ENCODE data around the gene ATL3.
A peak's percentile ranks its signal among the peaks of the same experiment; 100 is the strongest.

ATL3 gene, protein sequence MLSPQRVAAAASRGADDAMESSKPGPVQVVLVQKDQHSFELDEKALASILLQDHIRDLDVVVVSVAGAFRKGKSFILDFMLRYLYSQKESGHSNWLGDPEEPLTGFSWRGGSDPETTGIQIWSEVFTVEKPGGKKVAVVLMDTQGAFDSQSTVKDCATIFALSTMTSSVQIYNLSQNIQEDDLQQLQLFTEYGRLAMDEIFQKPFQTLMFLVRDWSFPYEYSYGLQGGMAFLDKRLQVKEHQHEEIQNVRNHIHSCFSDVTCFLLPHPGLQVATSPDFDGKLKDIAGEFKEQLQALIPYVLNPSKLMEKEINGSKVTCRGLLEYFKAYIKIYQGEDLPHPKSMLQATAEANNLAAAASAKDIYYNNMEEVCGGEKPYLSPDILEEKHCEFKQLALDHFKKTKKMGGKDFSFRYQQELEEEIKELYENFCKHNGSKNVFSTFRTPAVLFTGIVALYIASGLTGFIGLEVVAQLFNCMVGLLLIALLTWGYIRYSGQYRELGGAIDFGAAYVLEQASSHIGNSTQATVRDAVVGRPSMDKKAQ

DNA sequence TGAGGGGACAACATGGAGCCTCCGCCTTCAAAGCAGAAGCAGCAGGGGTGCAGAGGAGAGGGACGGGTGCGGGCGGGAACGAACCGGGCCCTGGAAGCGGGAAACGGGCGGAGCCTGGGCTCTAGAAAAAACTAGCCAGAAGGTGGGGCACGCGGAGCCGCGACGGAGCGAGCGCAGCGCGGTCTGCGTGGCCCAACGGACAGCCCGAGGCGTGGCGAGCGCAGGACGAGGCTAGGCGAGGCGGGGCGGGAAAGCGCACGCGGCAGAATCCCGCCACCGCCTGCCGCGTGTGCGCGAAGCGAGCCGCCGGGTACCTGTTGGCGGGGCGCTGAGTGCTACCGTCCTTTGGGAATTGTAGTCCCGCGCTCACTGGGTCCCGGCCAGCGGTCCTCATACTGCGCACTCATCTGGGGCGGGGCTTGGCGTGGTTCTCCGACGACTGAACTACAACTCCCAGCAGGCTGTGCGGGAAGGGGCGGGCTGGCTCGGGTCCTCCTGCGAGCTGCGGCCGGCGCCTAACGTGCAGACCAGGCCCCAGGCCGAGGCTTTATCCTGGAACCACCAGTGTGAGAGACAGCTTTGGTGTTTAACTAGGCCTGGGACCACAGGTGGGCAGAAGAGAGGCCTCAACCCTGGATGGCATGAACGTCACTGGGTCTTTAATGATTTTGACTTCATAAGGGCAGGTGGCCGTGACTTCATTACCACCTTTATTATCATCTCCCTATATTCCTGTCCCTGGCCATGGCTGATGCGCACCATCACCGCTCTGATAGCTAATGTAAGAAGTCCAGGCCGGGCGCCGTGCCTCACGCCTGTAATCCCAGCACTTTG lies at the start of gene ATL3:
ATL3 (minus strand) TSS at position 55 of the 834 bp plus-strand sequence; CDS start at position 14, 41 bp downstream.
- H3K36me3 ChIP-seq: no peaks in the 10 kb centered on the region
- H3K9me3 ChIP-seq: no peaks in the 10 kb centered on the region
- H3K27me3 ChIP-seq: no peaks in the 10 kb centered on the region
- peak; percentile 38 for TF ChIP-seq CTCF (IDR thresholded peaks at IDR 0.05)
- peak within 1 kb of the TSS; percentile 88 for H3K27ac ChIP-seq
- peaks cover 31 to 38% of the 10 kb centered on the region in 2 experiments for H3K4me1 ChIP-seq (ENCODE audit: control insufficient read depth in 1 of 2, insufficient read depth in 1 of 2, low read depth in 1 of 2, low read length in 1 of 2)
- peak within 1 kb of the TSS; percentile 81 to 98 for H3K4me3 ChIP-seq (ENCODE audit: low read depth in 1 of 2, low read length in 1 of 2)

GRCh38 chr11:63720611-63721010 lies 49.4 kb upstream of the ATL3 start:
- H3K27me3 ChIP-seq: no peaks in the 10 kb centered on the region
- H3K36me3 ChIP-seq: peaks cover 20% of the 10 kb centered on the region
- H3K4me1 ChIP-seq (ENCODE audit: control insufficient read depth in 1 of 2, insufficient read depth in 1 of 2, low read depth in 1 of 2, low read length in 1 of 2): peaks cover 16 to 22% of the 10 kb centered on the region in 2 experiments
- H3K9me3 ChIP-seq: no peaks in the 10 kb centered on the region
- peak overlapping the region; percentile 32 for H3K27ac ChIP-seq
- H3K4me3 ChIP-seq (ENCODE audit: low read depth in 1 of 2, low read length in 1 of 2): no peak overlapping the region
- TF ChIP-seq CTCF (IDR thresholded peaks at IDR 0.05): no peak

DNA sequence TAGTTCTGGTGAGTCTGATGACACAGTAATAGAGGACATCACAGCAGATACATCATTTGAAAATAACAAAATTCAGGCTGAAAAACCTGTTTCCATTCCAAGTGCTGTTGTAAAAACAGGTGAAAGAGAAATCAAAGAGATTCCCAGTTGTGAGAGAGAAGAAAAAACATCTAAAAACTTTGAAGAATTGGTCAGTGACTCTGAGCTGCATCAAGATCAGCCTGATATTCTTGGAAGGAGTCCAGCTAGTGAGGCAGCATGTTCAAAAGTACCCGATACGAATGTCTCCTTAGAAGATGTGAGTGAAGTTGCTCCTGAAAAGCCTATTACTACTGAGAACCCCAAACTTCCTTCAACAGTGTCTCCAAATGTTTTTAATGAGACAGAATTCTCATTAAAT lies 48.8 kb upstream of the ATL3 start:
- Histone ChIP-seq H3K4me1 (ENCODE audit: control insufficient read depth in 1 of 2, insufficient read depth in 1 of 2, low read depth in 1 of 2, low read length in 1 of 2) (peaks cover 16 to 22% of the 10 kb centered on the region in 2 experiments), H3K36me3 (peaks cover 26% of the 10 kb centered on the region), H3K27ac (peak overlapping the region; percentile 32), H3K4me3 (ENCODE audit: low read depth in 1 of 2, low read length in 1 of 2) (no peak overlapping the region), H3K9me3 (no peaks in the 10 kb centered on the region), H3K27me3 (no peaks in the 10 kb centered on the region)
- no peak for TF ChIP-seq CTCF (IDR thresholded peaks at IDR 0.05)

GRCh38 chr11:63719001-63719400 lies 47.8 kb upstream of the ATL3 start:
- Histone ChIP-seq H3K36me3 (peaks cover 32% of the 10 kb centered on the region), H3K27me3 (no peaks in the 10 kb centered on the region), H3K4me3 (ENCODE audit: low read depth in 1 of 2, low read length in 1 of 2) (no peak overlapping the region), H3K27ac (peak overlapping the region; percentile 32), H3K4me1 (ENCODE audit: control insufficient read depth in 1 of 2, insufficient read depth in 1 of 2, low read depth in 1 of 2, low read length in 1 of 2) (peaks cover 16 to 22% of the 10 kb centered on the region in 2 experiments), H3K9me3 (no peaks in the 10 kb centered on the region)
- no peak for TF ChIP-seq CTCF (IDR thresholded peaks at IDR 0.05)

DNA sequence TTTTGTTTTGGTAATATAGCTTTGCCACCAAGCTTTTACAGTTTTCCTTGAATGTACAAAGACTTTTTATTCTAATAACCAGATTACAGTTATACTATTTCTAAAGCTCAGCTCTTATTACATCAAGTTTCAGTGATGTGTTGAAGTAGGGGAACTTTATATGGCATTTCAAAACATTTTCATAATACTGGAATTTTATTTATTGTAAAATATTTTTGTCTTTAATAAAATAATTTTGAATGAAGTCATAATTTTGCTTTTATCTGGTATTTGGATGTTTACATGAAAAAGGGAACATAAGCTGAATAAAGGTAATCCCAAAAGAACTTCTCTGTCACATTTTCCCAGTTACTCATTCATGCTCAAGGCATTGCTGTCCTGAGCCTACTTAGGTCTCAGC lies 44.9 kb upstream of the ATL3 start:
- no peak for TF ChIP-seq CTCF (IDR thresholded peaks at IDR 0.05)
- Histone ChIP-seq H3K4me1 (ENCODE audit: control insufficient read depth in 1 of 2, insufficient read depth in 1 of 2, low read depth in 1 of 2, low read length in 1 of 2) (peaks cover 16 to 29% of the 10 kb centered on the region in 2 experiments), H3K27ac (peak overlapping the region; percentile 15), H3K9me3 (no peaks in the 10 kb centered on the region), H3K4me3 (ENCODE audit: low read depth in 1 of 2, low read length in 1 of 2) (no peak overlapping the region), H3K36me3 (peaks cover 32% of the 10 kb centered on the region), H3K27me3 (no peaks in the 10 kb centered on the region)
